GM21528 (cell line): ENCODE results near the gene PTGDR2.

Source experiments
- ATAC-seq: cut with Tn5 transposase; IDR thresholded peaks from one replicate; pipeline ENCODE4 v1.9.1; 2021; ENCODE audit warnings: mild to moderate bottlenecking, moderate library complexity; ENCODE audit not compliant: unreplicated experiment, low FRiP score

The PTGDR2 gene

GRCh38 chr11:60855726-60856633, at the start of gene PTGDR2:
TSS of gene PTGDR2 (minus strand) at chr11:60855950. CDS start at chr11:60853722, 2,228 bp downstream.
- no peak for ATAC-seq

GRCh38 chr11:60905047-60905446, 49.3 kb upstream of the PTGDR2 start:
- no peak for ATAC-seq

- ATAC-seq, result no peak
Measured at GRCh38 chr11:60902625-60903024, 46.9 kb upstream of the PTGDR2 start.

GRCh38 chr11:60900673-60901404, 45.1 kb upstream of the PTGDR2 start:
- ATAC-seq, result no peak

- no peak for ATAC-seq
Measured at GRCh38 chr11:60899977-60900376, 44.2 kb upstream of the PTGDR2 start.

- ATAC-seq, result no peak
Measured at GRCh38 chr11:60899046-60899936, 43.5 kb upstream of the PTGDR2 start.

GRCh38 chr11:60897496-60897895, 41.7 kb upstream of the PTGDR2 start:
- ATAC-seq, result no peak

- ATAC-seq, result no peak
Measured at GRCh38 chr11:60895687-60896086, 39.9 kb upstream of the PTGDR2 start.

- no peak for ATAC-seq
Measured at GRCh38 chr11:60891103-60891741, 35.5 kb upstream of the PTGDR2 start.

GRCh38 chr11:60890696-60891095, 34.9 kb upstream of the PTGDR2 start:
- ATAC-seq, result no peak

GRCh38 chr11:60889869-60890311, 34.1 kb upstream of the PTGDR2 start:
- no peak for ATAC-seq

GRCh38 chr11:60887556-60887955, 31.8 kb upstream of the PTGDR2 start:
- ATAC-seq, result no peak

GRCh38 chr11:60880643-60881282, 25.0 kb upstream of the PTGDR2 start:
- ATAC-seq, result no peak

GRCh38 chr11:60879971-60880588, 24.3 kb upstream of the PTGDR2 start:
- no peak for ATAC-seq

GRCh38 chr11:60879104-60879503, 23.4 kb upstream of the PTGDR2 start:
- ATAC-seq, result no peak

GRCh38 chr11:60878245-60879101, 22.7 kb upstream of the PTGDR2 start:
- no peak for ATAC-seq

GRCh38 chr11:60876168-60876485, 20.4 kb upstream of the PTGDR2 start:
- ATAC-seq, result no peak

GRCh38 chr11:60875366-60876167, 19.8 kb upstream of the PTGDR2 start:
- ATAC-seq, result no peak
